K562 (cell line): ENCODE measurements around the gene MICU1. TPM values are rescaled to one million over a fixed set of nuclear protein-coding genes. Genes with fewer than 3 reads are reported as not detected.

Experiments used
- ATAC-seq: fragments of 200-7000 bp; cut with Tn5 transposase; 3 replicates; pipeline ENCODE4 v1.9.1; 2020; ENCODE audit warnings: moderate library complexity
- BruUV-seq: library from RNA; stranded (reverse); fragments of 400-500 nt; replicated peaks from 2 replicates; lab custom pipeline; 2021; lab: Mats Ljungman, UMichigan
- CTCF ChIA-PET: fragments of 300-600 bp; formaldehyde crosslinking; extraction: SDS; loops from one replicate; lab custom pipeline; 2021; ENCODE audit warnings: low intra/inter-chr PET ratio; lab: Yijun Ruan, JAX
- POLR2A ChIA-PET: fragments of 300-600, 350-650 bp; sonication (Branson Sonifier 250); formaldehyde crosslinking; extraction: SDS; loops from one replicate; lab custom pipeline; 2021; ENCODE audit warnings: antibody characterized with exemption, inconsistent platforms; lab: Yijun Ruan, JAX
- DNase-seq, 4 experiments: peaks; one replicate each; pipeline versions ENCODE4 v3.0.0 to v3.0.0-alpha.2; 2011 to 2018; ENCODE audit warnings: low spot score in 3 of 4, mixed read lengths in 3 of 4; ENCODE audit errors: extremely low read depth in 1 of 4
- FAIRE-seq: peaks from 2 replicates; lab custom pipeline; 2011; peaks lifted over from hg19 to GRCh38; lab: Jason Lieb, UNC
- H2AFZ ChIP-seq: 2 replicates; pipeline ENCODE4 v1.6.0; 2011; ENCODE audit warnings: low read depth, low read length, control low read depth, inconsistent platforms
- H3K27ac ChIP-seq: fragments of 200-600 bp; 3 replicates; pipeline ENCODE4 v1.8.0; 2011; ENCODE audit warnings: low read depth, mild to moderate bottlenecking, control low read depth, inconsistent platforms, low read length, moderate library complexity, mixed read lengths; ENCODE audit errors: extremely low read depth
- H3K27me3 ChIP-seq, 2 experiments: fragments of 300-600 bp in 1 of 2; 2 replicates in 1 of 2; 3 replicates in 1 of 2; pipeline versions ENCODE4 v1.6.0 to v1.8.0; 2011; ENCODE audit warnings: inconsistent platforms in 2 of 2, low read length in 2 of 2, mild to moderate bottlenecking in 1 of 2, mixed read lengths in 1 of 2, moderate library complexity in 1 of 2; ENCODE audit not compliant: control insufficient read depth in 2 of 2, insufficient read depth in 2 of 2
- H3K36me3 ChIP-seq: fragments of 300-600 bp; 3 replicates; pipeline ENCODE4 v1.8.0; 2011; ENCODE audit warnings: mild to moderate bottlenecking, low read length, inconsistent platforms; ENCODE audit not compliant: control insufficient read depth, insufficient read depth
- H3K4me1 ChIP-seq, 2 experiments: fragments of 200-600 bp in 1 of 2; replicated peaks in 1 of 2; 2 replicates in 1 of 2; 3 replicates in 1 of 2; pipeline versions ENCODE4 v1.5.1 to v1.8.0; 2011; ENCODE audit warnings: inconsistent platforms in 2 of 2, low read length in 2 of 2, mild to moderate bottlenecking in 1 of 2, mixed read lengths in 1 of 2, moderate library complexity in 1 of 2; ENCODE audit not compliant: control insufficient read depth in 2 of 2, insufficient read depth in 2 of 2
- H3K4me2 ChIP-seq: 2 replicates; pipeline ENCODE4 v1.6.1; 2011; ENCODE audit warnings: low read length, control low read depth, inconsistent platforms, mixed read lengths; ENCODE audit not compliant: insufficient read depth
- H3K4me3 ChIP-seq: fragments of 200-600 bp; sonication (generic), shearing (Covaris generic); 2 replicates; pipeline ENCODE4 v1.5.1; 2016; ENCODE audit warnings: control low read depth, inconsistent platforms
- H3K79me2 ChIP-seq: fragments of 200-600 bp; 3 replicates; pipeline ENCODE4 v1.8.0; 2011; ENCODE audit warnings: low read length, inconsistent platforms; ENCODE audit not compliant: control insufficient read depth, insufficient read depth
- H3K9ac ChIP-seq, 2 experiments: 2 replicates each; pipeline versions ENCODE4 v1.6.0 to v1.6.1; 2011; ENCODE audit warnings: low read depth in 2 of 2, low read length in 2 of 2, control low read depth in 1 of 2, inconsistent platforms in 1 of 2, mild to moderate bottlenecking in 1 of 2, mixed read lengths in 1 of 2; ENCODE audit not compliant: insufficient read depth in 1 of 2
- H3K9me1 ChIP-seq: one replicate; pipeline ENCODE4 v1.6.0; 2011; ENCODE audit warnings: inconsistent platforms, mild to moderate bottlenecking, low read length, moderate library complexity; ENCODE audit not compliant: control insufficient read depth, insufficient read depth
- H3K9me3 ChIP-seq: replicated peaks from 2 replicates; pipeline ENCODE4 v1.5.1; 2011; ENCODE audit warnings: low read depth, low read length, inconsistent platforms; ENCODE audit not compliant: control insufficient read depth, insufficient read depth
- H4K20me1 ChIP-seq: replicated peaks from 2 replicates; pipeline ENCODE4 v1.6.1; 2011; ENCODE audit warnings: low read length, inconsistent platforms, mixed read lengths; ENCODE audit not compliant: control insufficient read depth, insufficient read depth
- ARID2 ChIP-seq: fragments of 450-650 bp; IDR thresholded peaks from 2 replicates; pipeline ENCODE4 v1.6.1; 2017; ENCODE audit warnings: antibody characterized with exemption, mild to moderate bottlenecking
- ETV5 ChIP-seq: sonication (generic); formaldehyde crosslinking; IDR thresholded peaks from 2 replicates; pipeline ENCODE4 v1.4.0; 2020; ENCODE audit warnings: low read depth, mild to moderate bottlenecking, missing genetic modification reagents
- NR2C1 ChIP-seq, 2 experiments: fragments of 450-650 bp; IDR thresholded peaks; 2 replicates each; pipeline ENCODE4 v1.6.1; 2017; ENCODE audit warnings: mild to moderate bottlenecking in 2 of 2, antibody characterized with exemption in 1 of 2, inconsistent platforms in 1 of 2, missing compliant biosample characterization in 1 of 2, missing genetic modification characterization in 1 of 2
- SREBF2 ChIP-seq: sonication (generic); formaldehyde crosslinking; IDR thresholded peaks from 2 replicates; pipeline ENCODE4 v1.4.0; 2020; ENCODE audit warnings: mild to moderate bottlenecking, missing genetic modification reagents
- TEAD4 ChIP-seq, 2 experiments: sonication (generic) in 1 of 2; formaldehyde crosslinking in 1 of 2; IDR thresholded peaks; 2 replicates each; pipeline versions ENCODE4 v1.6.1 to v1.8.0; 2012 to 2022; ENCODE audit warnings: borderline replicate concordance in 1 of 2, inconsistent platforms in 1 of 2, low read length in 1 of 2, mild to moderate bottlenecking in 1 of 2, missing genetic modification reagents in 1 of 2
- ZBTB1 ChIP-seq: sonication (generic); formaldehyde crosslinking; IDR thresholded peaks from 2 replicates; pipeline ENCODE4 v1.8.1; 2023; ENCODE audit warnings: missing genetic modification reagents, low read depth, mild to moderate bottlenecking, borderline replicate concordance
- ZKSCAN1 ChIP-seq: fragments of 150-350 bp; IDR thresholded peaks from 2 replicates; pipeline ENCODE4 v1.6.1; 2016; ENCODE audit warnings: low read depth, low read length
- ZNF175 ChIP-seq: fragments of 200-800 bp; sonication (Bioruptor generic); IDR thresholded peaks from 2 replicates; pipeline ENCODE4 v1.6.1; 2016; ENCODE audit warnings: low read depth, mild to moderate bottlenecking, missing genetic modification characterization, missing compliant biosample characterization
- WGBS: fragments of 100-300 bp; shearing (Covaris generic); methylation state at CpG from one replicate; pipeline ENCODE4 v1.1.6; 2016; ENCODE audit warnings: low coverage, mixed read lengths; ENCODE audit not compliant: insufficient coverage; ENCODE audit errors: missing lambda C conversion rate; 5-methylcytosine and 5-hydroxymethylcytosine counted together
- in situ Hi-C: fragments of 300-500 bp; cut with MboI; formaldehyde crosslinking; loops from 4 replicates; pipeline ENCODE4 v1.15.0; 2018; ENCODE audit warnings: inconsistent platforms, mixed read lengths
- intact Hi-C: fragments of 100-400 bp; cut with micrococcal nuclease; formaldehyde crosslinking; loops from 2 replicates; pipeline ENCODE4 v1.14.2; 2022
- polyA plus RNA-seq, 8 experiments: library from polyadenylated mRNA; depleted of rRNA in 4 of 8; stranded (reverse) in 5 of 8; unstranded in 3 of 8; fragments of >200 nt; fragmentation: Nextera tagmentation in 2 of 8; fragmentation: Illumina TruSeq in 1 of 8; extraction: Ambion mirVana in 2 of 8; extraction: Trizol in 1 of 8; gene quantifications; 2 replicates each; pipeline versions ENCODE4 v1.2.1 to v1.2.3, GENCODE V29; 2011 to 2014; ENCODE audit warnings: inconsistent platforms in 1 of 8, missing spikeins in 1 of 8
- total RNA-seq, 7 experiments: library from RNA; depleted of rRNA in 6 of 7; stranded (reverse); fragments of >200 nt in 6 of 7; fragmentation: Illumina TruSeq in 2 of 7; extraction: Trizol in 2 of 7; gene quantifications; 2 replicates each; pipeline versions ENCODE4 v1.2.1 to v1.2.3, GENCODE V29; 2011 to 2021; ENCODE audit warnings: low replicate concordance in 1 of 7
- TF ChIP-seq, protein P1 (sequence below): sonication (generic); formaldehyde crosslinking; IDR thresholded peaks from 2 replicates; pipeline ENCODE4 v1.8.0; 2023; ENCODE audit warnings: mild to moderate bottlenecking, missing genetic modification reagents
- TF ChIP-seq, protein P2 (sequence below): fragments of 450-650 bp; IDR thresholded peaks from 2 replicates; pipeline ENCODE4 v1.6.1; 2017; ENCODE audit warnings: antibody characterized with exemption, mild to moderate bottlenecking
- TF ChIP-seq, protein P3 (sequence below): IDR thresholded peaks from 2 replicates; pipeline ENCODE4 v1.6.1; 2016; ENCODE audit warnings: missing genetic modification characterization, missing compliant biosample characterization

Gene MICU1
- total and polyA plus RNA-seq, 9 of the 15 experiments (the other 6 are each of a cell fraction or from before 2014, with no cell fraction given) = 29.3 to 76.8 (median 48.4) TPM

DNA sequence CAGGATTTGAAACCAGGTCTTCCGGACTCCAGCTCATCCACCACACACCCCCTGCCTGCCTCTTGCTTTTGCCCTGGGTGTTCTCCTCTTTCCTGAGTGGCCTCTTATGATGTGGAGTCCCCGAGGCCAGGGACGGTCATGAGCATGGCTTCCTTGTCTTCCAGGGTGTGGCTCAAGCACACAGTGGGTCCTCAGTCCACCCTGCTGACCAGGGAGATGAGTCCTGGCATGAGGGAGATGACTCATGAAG, 303.9 kb downstream of the MICU1 start:
- no peaks in the 10 kb centered on the region for H3K36me3 ChIP-seq
- FAIRE-seq (no peak), ATAC-seq (no peak), DNase-seq (no peak)
- peaks cover 8% of the 10 kb centered on the region for H3K9me1 ChIP-seq
- ChIA-PET CTCF (interaction anchor here (0.6 kb wide), 2 partner anchors 468 to 609 kb away, joined by 3 to 4 read pairs; no protein-coding TSS in a partner anchor), POLR2A (interaction anchor here (0.5 to 9.2 kb wide), 32 partner anchors 8 to 462 kb away, joined by 3 to 267 read pairs (median 8); partner anchors contain the start of genes ANAPC16, ASCC1 and DDIT4)
- H3K4me2 ChIP-seq = peak overlapping the region; percentile 82
- 63% methylated on average over 3 of the region's 3 CpGs for WGBS
- peak overlapping the region; percentile 97 for H3K27ac ChIP-seq
- H3K4me1 ChIP-seq = peaks cover 47 to 62% of the 10 kb centered on the region in 2 experiments
- peak overlapping the region; percentile 58 for H2AFZ ChIP-seq
- in situ Hi-C loops (loop anchor here (5.0 kb wide), 1 partner anchor 45 kb away; no protein-coding TSS in a partner anchor), intact Hi-C loops (no loop called here)
- H3K9ac ChIP-seq = peak overlapping the region; percentile 81 to 93
- no peak overlapping the region for H3K4me3 ChIP-seq
- H3K27me3 ChIP-seq = no peaks in the 10 kb centered on the region
- no peaks in the 10 kb centered on the region for H3K79me2 ChIP-seq
- no TSS peak for BruUV-seq
- no peaks in the 10 kb centered on the region for H4K20me1 ChIP-seq
- H3K9me3 ChIP-seq = no peaks in the 10 kb centered on the region
- TF ChIP-seq ZBTB1 (CRISPR knock-in tag) (peak; percentile 72; the same call in 1 of the 2 replicates), NR2C1 (IDR thresholded peaks at IDR 0.05) (no peak), NR2C1 (tag; IDR thresholded peaks at IDR 0.05) (peak; percentile 11; the same call in 1 of the 2 replicates), SREBF2 (CRISPR knock-in tag) (peak; percentile 77; the same call in 1 of the 2 replicates), ARID2 (no peak), TEAD4 (IDR thresholded peaks at IDR 0.05; ENCODE audit: low read length) (0 out of 2 replicates have a peak, but pooled peaks have one; percentile 3), TEAD4 (CRISPR knock-in tag; IDR thresholded peaks at IDR 0.05; ENCODE audit: borderline replicate concordance) (no peak), ZNF175 (CRISPR knock-in tag) (0 out of 2 replicates have a peak, but pooled peaks have one; percentile 17), ETV5 (CRISPR knock-in tag) (0 out of 2 replicates have a peak, but pooled peaks have one; percentile 14), ZKSCAN1 (peak; percentile 95)
- TF ChIP-seq, protein P1, sequence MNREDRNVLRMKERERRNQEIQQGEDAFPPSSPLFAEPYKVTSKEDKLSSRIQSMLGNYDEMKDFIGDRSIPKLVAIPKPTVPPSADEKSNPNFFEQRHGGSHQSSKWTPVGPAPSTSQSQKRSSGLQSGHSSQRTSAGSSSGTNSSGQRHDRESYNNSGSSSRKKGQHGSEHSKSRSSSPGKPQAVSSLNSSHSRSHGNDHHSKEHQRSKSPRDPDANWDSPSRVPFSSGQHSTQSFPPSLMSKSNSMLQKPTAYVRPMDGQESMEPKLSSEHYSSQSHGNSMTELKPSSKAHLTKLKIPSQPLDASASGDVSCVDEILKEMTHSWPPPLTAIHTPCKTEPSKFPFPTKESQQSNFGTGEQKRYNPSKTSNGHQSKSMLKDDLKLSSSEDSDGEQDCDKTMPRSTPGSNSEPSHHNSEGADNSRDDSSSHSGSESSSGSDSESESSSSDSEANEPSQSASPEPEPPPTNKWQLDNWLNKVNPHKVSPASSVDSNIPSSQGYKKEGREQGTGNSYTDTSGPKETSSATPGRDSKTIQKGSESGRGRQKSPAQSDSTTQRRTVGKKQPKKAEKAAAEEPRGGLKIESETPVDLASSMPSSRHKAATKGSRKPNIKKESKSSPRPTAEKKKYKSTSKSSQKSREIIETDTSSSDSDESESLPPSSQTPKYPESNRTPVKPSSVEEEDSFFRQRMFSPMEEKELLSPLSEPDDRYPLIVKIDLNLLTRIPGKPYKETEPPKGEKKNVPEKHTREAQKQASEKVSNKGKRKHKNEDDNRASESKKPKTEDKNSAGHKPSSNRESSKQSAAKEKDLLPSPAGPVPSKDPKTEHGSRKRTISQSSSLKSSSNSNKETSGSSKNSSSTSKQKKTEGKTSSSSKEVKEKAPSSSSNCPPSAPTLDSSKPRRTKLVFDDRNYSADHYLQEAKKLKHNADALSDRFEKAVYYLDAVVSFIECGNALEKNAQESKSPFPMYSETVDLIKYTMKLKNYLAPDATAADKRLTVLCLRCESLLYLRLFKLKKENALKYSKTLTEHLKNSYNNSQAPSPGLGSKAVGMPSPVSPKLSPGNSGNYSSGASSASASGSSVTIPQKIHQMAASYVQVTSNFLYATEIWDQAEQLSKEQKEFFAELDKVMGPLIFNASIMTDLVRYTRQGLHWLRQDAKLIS (CRISPR knock-in tag) = peak; percentile 13; the same call in 1 of the 2 replicates
- TF ChIP-seq, protein P2, sequence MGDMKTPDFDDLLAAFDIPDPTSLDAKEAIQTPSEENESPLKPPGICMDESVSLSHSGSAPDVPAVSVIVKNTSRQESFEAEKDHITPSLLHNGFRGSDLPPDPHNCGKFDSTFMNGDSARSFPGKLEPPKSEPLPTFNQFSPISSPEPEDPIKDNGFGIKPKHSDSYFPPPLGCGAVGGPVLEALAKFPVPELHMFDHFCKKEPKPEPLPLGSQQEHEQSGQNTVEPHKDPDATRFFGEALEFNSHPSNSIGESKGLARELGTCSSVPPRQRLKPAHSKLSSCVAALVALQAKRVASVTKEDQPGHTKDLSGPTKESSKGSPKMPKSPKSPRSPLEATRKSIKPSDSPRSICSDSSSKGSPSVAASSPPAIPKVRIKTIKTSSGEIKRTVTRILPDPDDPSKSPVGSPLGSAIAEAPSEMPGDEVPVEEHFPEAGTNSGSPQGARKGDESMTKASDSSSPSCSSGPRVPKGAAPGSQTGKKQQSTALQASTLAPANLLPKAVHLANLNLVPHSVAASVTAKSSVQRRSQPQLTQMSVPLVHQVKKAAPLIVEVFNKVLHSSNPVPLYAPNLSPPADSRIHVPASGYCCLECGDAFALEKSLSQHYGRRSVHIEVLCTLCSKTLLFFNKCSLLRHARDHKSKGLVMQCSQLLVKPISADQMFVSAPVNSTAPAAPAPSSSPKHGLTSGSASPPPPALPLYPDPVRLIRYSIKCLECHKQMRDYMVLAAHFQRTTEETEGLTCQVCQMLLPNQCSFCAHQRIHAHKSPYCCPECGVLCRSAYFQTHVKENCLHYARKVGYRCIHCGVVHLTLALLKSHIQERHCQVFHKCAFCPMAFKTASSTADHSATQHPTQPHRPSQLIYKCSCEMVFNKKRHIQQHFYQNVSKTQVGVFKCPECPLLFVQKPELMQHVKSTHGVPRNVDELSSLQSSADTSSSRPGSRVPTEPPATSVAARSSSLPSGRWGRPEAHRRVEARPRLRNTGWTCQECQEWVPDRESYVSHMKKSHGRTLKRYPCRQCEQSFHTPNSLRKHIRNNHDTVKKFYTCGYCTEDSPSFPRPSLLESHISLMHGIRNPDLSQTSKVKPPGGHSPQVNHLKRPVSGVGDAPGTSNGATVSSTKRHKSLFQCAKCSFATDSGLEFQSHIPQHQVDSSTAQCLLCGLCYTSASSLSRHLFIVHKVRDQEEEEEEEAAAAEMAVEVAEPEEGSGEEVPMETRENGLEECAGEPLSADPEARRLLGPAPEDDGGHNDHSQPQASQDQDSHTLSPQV = peak; percentile 27; the same call in 1 of the 2 replicates
- TF ChIP-seq, protein P3, sequence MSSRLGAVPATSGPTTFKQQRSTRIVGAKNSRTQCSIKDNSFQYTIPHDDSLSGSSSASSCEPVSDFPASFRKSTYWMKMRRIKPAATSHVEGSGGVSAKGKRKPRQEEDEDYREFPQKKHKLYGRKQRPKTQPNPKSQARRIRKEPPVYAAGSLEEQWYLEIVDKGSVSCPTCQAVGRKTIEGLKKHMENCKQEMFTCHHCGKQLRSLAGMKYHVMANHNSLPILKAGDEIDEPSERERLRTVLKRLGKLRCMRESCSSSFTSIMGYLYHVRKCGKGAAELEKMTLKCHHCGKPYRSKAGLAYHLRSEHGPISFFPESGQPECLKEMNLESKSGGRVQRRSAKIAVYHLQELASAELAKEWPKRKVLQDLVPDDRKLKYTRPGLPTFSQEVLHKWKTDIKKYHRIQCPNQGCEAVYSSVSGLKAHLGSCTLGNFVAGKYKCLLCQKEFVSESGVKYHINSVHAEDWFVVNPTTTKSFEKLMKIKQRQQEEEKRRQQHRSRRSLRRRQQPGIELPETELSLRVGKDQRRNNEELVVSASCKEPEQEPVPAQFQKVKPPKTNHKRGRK (tag) = no peak
